ENCODE measurements around the gene RNF114.
"Not testable (repeated sequence)": the region's sequence is repeated elsewhere in the genome, so short reads cannot be mapped to it uniquely, and the experiment has no call there.

The RNF114 gene

GRCh38 chr20:49984426-49985153 is 48.4 kb downstream of the RNF114 start:
- no peak for DNase-seq (ENCODE audit: low read depth in 3 of 3, low spot score in 1 of 3)

- DNase-seq (ENCODE audit: low read depth in 3 of 3, low spot score in 1 of 3) = no peak
These were observed 49.0 kb downstream of the RNF114 start for GRCh38 chr20:49985157-49985556.

- DNase-seq (ENCODE audit: low read depth in 3 of 3, low spot score in 1 of 3) = no peak
These were observed 49.4 kb downstream of the RNF114 start for GRCh38 chr20:49985617-49986016.

- no peak for DNase-seq (ENCODE audit: low read depth in 3 of 3, low spot score in 1 of 3)
These were observed 49.9 kb downstream of the RNF114 start for GRCh38 chr20:49986049-49986448.

- DNase-seq (ENCODE audit: low read depth in 3 of 3, low spot score in 1 of 3) = no peak
These were observed 51.0 kb downstream of the RNF114 start for GRCh38 chr20:49987015-49987867.

GRCh38 chr20:49987868-49988690 is 51.9 kb downstream of the RNF114 start:
- DNase-seq (ENCODE audit: low read depth in 3 of 3, low spot score in 1 of 3) = no peak

- DNase-seq (ENCODE audit: low read depth in 3 of 3, low spot score in 1 of 3) = no peak
These were observed 53.3 kb downstream of the RNF114 start for GRCh38 chr20:49989234-49990065.

- no peak for DNase-seq (ENCODE audit: low read depth in 3 of 3, low spot score in 1 of 3)
These were observed 54.1 kb downstream of the RNF114 start for GRCh38 chr20:49990271-49990720.

GRCh38 chr20:49993301-49993751 is 57.1 kb downstream of the RNF114 start:
- DNase-seq (ENCODE audit: low read depth in 3 of 3, low spot score in 1 of 3) = no peak

- DNase-seq (ENCODE audit: low read depth in 3 of 3, low spot score in 1 of 3) = no peak
These were observed 59.4 kb downstream of the RNF114 start for GRCh38 chr20:49995586-49995985.

GRCh38 chr20:49998478-49999188 is 62.4 kb downstream of the RNF114 start:
- not testable (repeated sequence) for DNase-seq (ENCODE audit: low read depth in 3 of 3, low spot score in 1 of 3)

GRCh38 chr20:49999329-49999728 is 63.1 kb downstream of the RNF114 start:
- DNase-seq (ENCODE audit: low read depth in 3 of 3, low spot score in 1 of 3) = no peak

- DNase-seq (ENCODE audit: low read depth in 3 of 3, low spot score in 1 of 3) = not testable (repeated sequence)
These were observed 64.5 kb downstream of the RNF114 start for GRCh38 chr20:50000548-50001222.

- no peak for DNase-seq (ENCODE audit: low read depth in 3 of 3, low spot score in 1 of 3)
These were observed 65.7 kb downstream of the RNF114 start for GRCh38 chr20:50001784-50002311.

GRCh38 chr20:50003253-50003656 is 67.1 kb downstream of the RNF114 start:
- no peak for DNase-seq (ENCODE audit: low read depth in 3 of 3, low spot score in 1 of 3)
